ENCODE data around the gene IMMP2L. TPM values are rescaled to one million over a fixed set of nuclear protein-coding genes. Genes with fewer than 3 reads are reported as not detected.

IMMP2L gene
- total and polyA plus RNA-seq, 2 experiments from 2014 or later: 10.1 to 10.4 TPM

DNA sequence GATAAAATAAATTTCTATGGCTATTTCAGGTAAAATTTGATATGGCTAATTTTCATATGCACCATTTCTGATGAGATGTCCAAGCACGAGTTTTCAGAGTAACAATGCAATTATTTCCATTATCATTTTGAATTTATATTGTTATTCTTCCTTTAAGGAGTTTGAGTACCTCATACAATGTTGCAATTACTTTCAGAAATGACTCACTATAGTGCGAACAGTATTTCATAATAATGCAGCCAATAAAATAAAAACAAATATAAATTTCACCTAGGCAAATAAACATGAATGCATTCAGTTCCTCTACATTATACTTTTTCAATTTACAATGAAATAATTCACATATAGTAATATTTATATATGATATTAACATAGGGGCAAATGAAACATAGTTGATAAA is 550.1 kb downstream of the IMMP2L start:
- H3K27ac ChIP-seq: no peak overlapping the region
- no peaks in the 10 kb centered on the region for H3K36me3 ChIP-seq (ENCODE audit: low read depth)
- no peaks in the 10 kb centered on the region for H4K20me1 ChIP-seq (ENCODE audit: insufficient read depth)
- H3K4me1 ChIP-seq (ENCODE audit: insufficient read depth): peaks cover 5% of the 10 kb centered on the region; the same call in 1 of the 2 replicates
- 31 to 34% methylated on average over 2 of the region's 2 CpGs for WGBS, 2 experiments (ENCODE audit: low coverage in 1 of 2, low lambda C conversion rate in 2 of 2, missing lambda C conversion rate in 2 of 2)
- H3K9ac ChIP-seq: no peak overlapping the region
- H3K4me3 ChIP-seq: no peak overlapping the region
- H3K79me2 ChIP-seq (ENCODE audit: insufficient read depth): no peaks in the 10 kb centered on the region
- DNase-seq: peak; percentile 68
- H3K4me2 ChIP-seq (ENCODE audit: unreplicated experiment): no peak overlapping the region
- H3K9me2 ChIP-seq (ENCODE audit: insufficient read depth): 0 out of 2 replicates have a peak, but pooled peaks cover 4% of the 10 kb centered on the region
- H3F3A ChIP-seq (ENCODE audit: insufficient read depth): peaks cover 6% of the 10 kb centered on the region
- H2AFZ ChIP-seq: no peak overlapping the region
- TF ChIP-seq EZH2phosphoT487 (IDR thresholded peaks at IDR 0.05; ENCODE audit: insufficient read depth, low read depth) (no peak), EZH2 (IDR thresholded peaks at IDR 0.05; ENCODE audit: insufficient read depth, poor library complexity, severe bottlenecking) (no peak)
- no peaks in the 10 kb centered on the region for H3K9me3 ChIP-seq (ENCODE audit: low read depth)
- in situ Hi-C loops (cut with MboI): no loop called here
- no peaks in the 10 kb centered on the region for H3K27me3 ChIP-seq (replicated peaks; ENCODE audit: insufficient read depth)

DNA sequence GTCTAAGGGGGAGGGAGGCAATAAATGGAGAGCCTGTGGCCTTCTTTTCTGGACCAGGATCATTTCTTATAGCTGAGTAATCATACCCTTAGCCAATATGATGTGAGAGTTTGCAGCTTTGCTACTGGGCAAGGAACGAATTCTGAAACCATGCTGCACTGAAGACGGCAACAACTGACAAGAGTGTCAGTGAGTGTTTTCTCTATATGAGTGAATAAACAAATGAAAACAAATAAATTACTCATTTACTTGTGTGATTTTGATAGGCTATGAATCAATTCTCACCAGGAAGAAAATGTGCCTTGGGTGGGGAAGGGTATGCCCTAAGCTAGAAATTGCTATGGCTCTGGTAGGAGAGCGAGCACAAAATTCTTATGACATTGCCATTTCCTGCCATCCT is 550.8 kb downstream of the IMMP2L start:
- 0 out of 2 replicates have a peak, but pooled peaks cover 4% of the 10 kb centered on the region for H3K9me2 ChIP-seq (ENCODE audit: insufficient read depth)
- no peak overlapping the region for H3K27ac ChIP-seq
- H3F3A ChIP-seq (ENCODE audit: insufficient read depth): peaks cover 12% of the 10 kb centered on the region
- H3K4me1 ChIP-seq (ENCODE audit: insufficient read depth): peaks cover 11% of the 10 kb centered on the region
- H3K27me3 ChIP-seq (replicated peaks; ENCODE audit: insufficient read depth): no peaks in the 10 kb centered on the region
- no peaks in the 10 kb centered on the region for H3K9me3 ChIP-seq (ENCODE audit: low read depth)
- H3K79me2 ChIP-seq (ENCODE audit: insufficient read depth): no peaks in the 10 kb centered on the region
- TF ChIP-seq EZH2phosphoT487 (IDR thresholded peaks at IDR 0.05; ENCODE audit: insufficient read depth, low read depth) (no peak), EZH2 (IDR thresholded peaks at IDR 0.05; ENCODE audit: insufficient read depth, poor library complexity, severe bottlenecking) (no peak)
- H3K36me3 ChIP-seq (ENCODE audit: low read depth): no peaks in the 10 kb centered on the region
- H3K4me2 ChIP-seq (ENCODE audit: unreplicated experiment): no peak overlapping the region
- no peak overlapping the region for H3K9ac ChIP-seq
- WGBS, 2 experiments (ENCODE audit: low coverage in 1 of 2, low lambda C conversion rate in 2 of 2, missing lambda C conversion rate in 2 of 2): 93 to 98% methylated on average over 3 of the region's 3 CpGs
- in situ Hi-C loops (cut with MboI): no loop called here
- no peaks in the 10 kb centered on the region for H4K20me1 ChIP-seq (ENCODE audit: insufficient read depth)
- no peak overlapping the region for H3K4me3 ChIP-seq
- H2AFZ ChIP-seq: no peak overlapping the region
- DNase-seq: peak; percentile 12

DNA sequence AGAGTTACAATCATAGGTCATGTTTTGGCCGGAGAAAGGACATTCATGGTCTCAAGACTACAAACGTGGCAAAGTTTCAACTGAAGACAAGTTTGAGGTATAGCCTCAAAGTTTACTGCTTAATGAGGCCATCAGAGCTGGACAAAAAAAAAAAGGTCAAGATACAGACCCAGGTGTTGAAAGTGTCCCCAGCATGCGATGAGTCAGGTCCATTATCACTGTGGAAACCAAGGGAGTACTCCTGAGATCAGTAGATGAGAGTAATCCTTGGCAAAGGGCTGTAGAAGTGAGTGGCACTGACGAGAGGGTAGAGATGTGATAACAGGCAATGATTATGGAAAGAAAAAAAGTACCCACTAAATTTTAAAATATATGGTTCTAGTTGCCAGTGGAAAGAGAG is 551.5 kb downstream of the IMMP2L start:
- 89 to 91% methylated on average over 4 of the region's 4 CpGs for WGBS, 2 experiments (ENCODE audit: low coverage in 1 of 2, low lambda C conversion rate in 2 of 2, missing lambda C conversion rate in 2 of 2)
- Histone ChIP-seq H3K9me2 (ENCODE audit: insufficient read depth) (0 out of 2 replicates have a peak, but pooled peaks cover 4% of the 10 kb centered on the region), H3K9me3 (ENCODE audit: low read depth) (no peaks in the 10 kb centered on the region), H3F3A (ENCODE audit: insufficient read depth) (peaks cover 19% of the 10 kb centered on the region), H4K20me1 (ENCODE audit: insufficient read depth) (no peaks in the 10 kb centered on the region), H3K27ac (no peak overlapping the region), H3K4me2 (ENCODE audit: unreplicated experiment) (no peak overlapping the region), H3K4me1 (ENCODE audit: insufficient read depth) (peaks cover 18% of the 10 kb centered on the region), H3K27me3 (replicated peaks; ENCODE audit: insufficient read depth) (no peaks in the 10 kb centered on the region), H3K4me3 (no peak overlapping the region), H2AFZ (no peak overlapping the region), H3K36me3 (ENCODE audit: low read depth) (no peaks in the 10 kb centered on the region), H3K79me2 (ENCODE audit: insufficient read depth) (no peaks in the 10 kb centered on the region), H3K9ac (no peak overlapping the region)
- in situ Hi-C loops (cut with MboI): no loop called here
- TF ChIP-seq EZH2phosphoT487 (IDR thresholded peaks at IDR 0.05; ENCODE audit: insufficient read depth, low read depth): no peak
- TF ChIP-seq EZH2 (IDR thresholded peaks at IDR 0.05; ENCODE audit: insufficient read depth, poor library complexity, severe bottlenecking): no peak
- no peak for DNase-seq

DNA sequence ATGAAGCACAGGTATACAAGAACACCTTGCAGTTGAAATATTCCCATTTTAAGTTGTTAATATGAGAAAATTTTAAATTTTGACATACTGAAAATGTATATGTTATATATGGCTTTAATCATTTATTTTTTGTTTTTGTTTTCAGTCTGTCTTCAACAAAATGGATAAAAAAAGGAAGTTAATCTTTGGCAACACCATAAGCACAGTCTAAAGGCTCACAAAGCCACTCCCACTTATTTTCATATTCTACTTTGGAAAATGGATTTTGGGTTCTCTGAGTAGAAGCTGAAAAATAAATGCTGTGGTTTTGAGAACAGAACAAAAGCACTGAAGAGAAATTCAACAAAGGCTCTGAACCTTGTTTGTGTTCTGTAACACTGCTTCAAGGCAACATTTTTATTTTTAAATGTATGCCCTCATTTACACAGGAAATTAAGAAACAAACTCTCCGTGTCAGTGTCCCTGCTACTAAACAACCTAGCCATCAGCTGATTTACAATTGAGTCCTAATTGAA is 552.7 kb downstream of the IMMP2L start:
- no peak overlapping the region for H3K4me3 ChIP-seq
- no peaks in the 10 kb centered on the region for H4K20me1 ChIP-seq (ENCODE audit: insufficient read depth)
- H3F3A ChIP-seq (ENCODE audit: insufficient read depth): peaks cover 20% of the 10 kb centered on the region
- no peak overlapping the region for H3K4me2 ChIP-seq (ENCODE audit: unreplicated experiment)
- H3K27ac ChIP-seq: no peak overlapping the region
- H3K9me3 ChIP-seq (ENCODE audit: low read depth): no peaks in the 10 kb centered on the region
- no peaks in the 10 kb centered on the region for H3K27me3 ChIP-seq (replicated peaks; ENCODE audit: insufficient read depth)
- in situ Hi-C loops (cut with MboI): no loop called here
- TF ChIP-seq EZH2 (IDR thresholded peaks at IDR 0.05; ENCODE audit: insufficient read depth, poor library complexity, severe bottlenecking) (no peak), EZH2phosphoT487 (IDR thresholded peaks at IDR 0.05; ENCODE audit: insufficient read depth, low read depth) (no peak)
- H2AFZ ChIP-seq: no peak overlapping the region
- no peaks in the 10 kb centered on the region for H3K36me3 ChIP-seq (ENCODE audit: low read depth)
- H3K79me2 ChIP-seq (ENCODE audit: insufficient read depth): no peaks in the 10 kb centered on the region
- H3K9me2 ChIP-seq (ENCODE audit: insufficient read depth): 0 out of 2 replicates have a peak, but pooled peaks cover 4% of the 10 kb centered on the region
- no peak for DNase-seq
- WGBS, 2 experiments (ENCODE audit: low coverage in 1 of 2, low lambda C conversion rate in 2 of 2, missing lambda C conversion rate in 2 of 2): 96 to 100% methylated on average over 1 of the region's 1 CpG
- no peak overlapping the region for H3K9ac ChIP-seq
- peaks cover 27% of the 10 kb centered on the region for H3K4me1 ChIP-seq (ENCODE audit: insufficient read depth)

All from GM23248 (cell line).